CD4-positive, alpha-beta T cell (primary cell): Measurements from ENCODE around the gene RNF157. TPM values are rescaled to one million over a fixed set of nuclear protein-coding genes. Genes with fewer than 3 reads are reported as not detected.
A peak's percentile ranks its signal among the peaks of the same experiment; 100 is the strongest.
"Not testable (repeated sequence)": the region's sequence is repeated elsewhere in the genome, so short reads cannot be mapped to it uniquely, and the experiment has no call there.

Source experiments
- ATAC-seq: fragments of 200-7000 bp; cut with Tn5 transposase; one replicate; pipeline ENCODE4 v1.10.0; 2022; ENCODE audit warnings: mild to moderate bottlenecking; ENCODE audit not compliant: poor library complexity
- CTCF ChIA-PET: fragments of 350-600 bp; sonication (Branson Sonifier 250); formaldehyde crosslinking; loops from one replicate; lab custom pipeline; 2021; ENCODE audit warnings: antibody characterized with exemption, inconsistent platforms; lab: Charles Lee
- POLR2A ChIA-PET: fragments of 350-600 bp; sonication (Branson Sonifier 250); formaldehyde crosslinking; loops from one replicate; lab custom pipeline; 2021; ENCODE audit warnings: antibody characterized with exemption, inconsistent platforms; lab: Charles Lee
- DNase-seq, 14 experiments: peaks; one replicate each; pipeline ENCODE4 v3.0.0-alpha.2; 2013 to 2020; ENCODE audit warnings: mixed read lengths in 2 of 14
- H3K27ac ChIP-seq, 2 donors: one replicate each; pipeline versions ENCODE4 v1.5.1 to v1.7.0; 2013; ENCODE audit warnings: low read length in 2 of 2, low read depth in 1 of 2, mild to moderate bottlenecking in 1 of 2
- H3K27me3 ChIP-seq, 2 experiments: 1 replicate in 1 of 2; 2 replicates in 1 of 2; pipeline versions ENCODE4 v1.6.1 to v1.7.0; 2013; ENCODE audit warnings: low read length in 2 of 2, control low read depth in 1 of 2, mild to moderate bottlenecking in 1 of 2, moderate library complexity in 1 of 2; ENCODE audit not compliant: insufficient read depth in 2 of 2, control insufficient read depth in 1 of 2
- H3K36me3 ChIP-seq: one replicate; pipeline ENCODE4 v1.6.1; 2013; ENCODE audit warnings: low read length, control low read depth; ENCODE audit not compliant: insufficient read depth
- H3K4me1 ChIP-seq: one replicate; pipeline ENCODE4 v1.6.1; 2013; ENCODE audit warnings: low read length, control low read depth; ENCODE audit not compliant: insufficient read depth
- H3K4me3 ChIP-seq: one replicate; pipeline ENCODE4 v1.5.1; 2013; ENCODE audit warnings: mild to moderate bottlenecking, low read length, moderate library complexity
- H3K9me3 ChIP-seq, 2 experiments: 1 replicate in 1 of 2; 2 replicates in 1 of 2; pipeline versions ENCODE4 v1.6.1 to v1.7.0; 2013; ENCODE audit warnings: low read length in 2 of 2, mild to moderate bottlenecking in 2 of 2, control low read depth in 1 of 2, moderate library complexity in 1 of 2; ENCODE audit not compliant: control insufficient read depth in 1 of 2, insufficient read depth in 1 of 2
- H3K27ac Mint-ChIP-seq: one replicate; pipeline ENCODE4 v1.8.0; 2020; ENCODE audit warnings: mixed read lengths
- H3K27me3 Mint-ChIP-seq: one replicate; pipeline ENCODE4 v1.8.0; 2021; ENCODE audit warnings: mixed read lengths
- H3K36me3 Mint-ChIP-seq: one replicate; pipeline ENCODE4 v1.8.0; 2021; ENCODE audit warnings: low read depth, mixed read lengths
- H3K4me1 Mint-ChIP-seq: one replicate; pipeline ENCODE4 v1.8.0; 2021; ENCODE audit warnings: low read depth, mixed read lengths
- H3K4me3 Mint-ChIP-seq: one replicate; pipeline ENCODE4 v1.8.0; 2020; ENCODE audit warnings: mild to moderate bottlenecking, mixed read lengths
- H3K9me3 Mint-ChIP-seq: one replicate; pipeline ENCODE4 v1.8.0; 2020; ENCODE audit warnings: mixed read lengths
- intact Hi-C, 2 experiments: fragments of 100-400 bp; cut with DNase I in 1 of 2; cut with micrococcal nuclease in 1 of 2; formaldehyde crosslinking; loops; one replicate each; pipeline versions ENCODE4 v1.15.1 to v1.9.0; 2023 to 2025; cut with DNase I, micrococcal nuclease
- total RNA-seq, 174 experiments: library from RNA in 2 of 174; stranded (reverse) in 2 of 174; gene quantifications; one replicate each; pipeline ENCODE4 v1.2.3 and lab custom pipeline; 2021 to 2026
- TF ChIP-seq, protein P1 (sequence below): fragments of 200-600 bp; IDR thresholded peaks from one replicate; pipeline ENCODE4 v1.8.0; 2022; ENCODE audit warnings: antibody characterized with exemption, mild to moderate bottlenecking

The RNF157 gene
- total RNA-seq, 2 experiments from 2014 or later: 18.5 to 21.1 TPM

DNA sequence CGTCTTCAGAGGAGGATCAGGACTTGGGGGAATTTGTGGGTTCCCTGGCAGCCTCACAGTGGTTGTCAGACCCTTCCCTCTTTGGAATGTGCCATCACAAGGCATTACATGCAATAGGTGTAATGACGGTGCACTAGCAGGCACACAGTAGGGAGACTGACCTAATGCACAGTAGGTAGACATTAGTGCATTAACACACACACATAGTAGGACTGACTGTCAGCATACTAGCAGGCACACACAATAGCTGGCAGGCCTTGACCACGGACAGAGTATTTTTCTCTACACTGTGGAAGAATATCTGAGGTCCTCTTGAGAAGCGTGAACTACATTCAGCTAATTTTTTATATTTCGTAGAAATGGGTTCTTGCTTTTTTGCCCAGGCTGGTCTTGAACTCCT lies 14.0 kb upstream of the RNF157 start:
- H3K27ac Mint-ChIP-seq: peak overlapping the region; percentile 56
- ChIA-PET POLR2A (interaction anchor here (1.1 to 18.7 kb wide), 2 partner anchors 8 to 14 kb away, joined by 6 to 394 read pairs; partner anchors contain the start of gene UBALD2), CTCF (interaction anchor here (1.0 kb wide), 1 partner anchor 9 kb away, joined by 3 read pairs; no protein-coding TSS in a partner anchor)
- ATAC-seq (no peak), DNase-seq (no peak)
- TF ChIP-seq, protein P1, sequence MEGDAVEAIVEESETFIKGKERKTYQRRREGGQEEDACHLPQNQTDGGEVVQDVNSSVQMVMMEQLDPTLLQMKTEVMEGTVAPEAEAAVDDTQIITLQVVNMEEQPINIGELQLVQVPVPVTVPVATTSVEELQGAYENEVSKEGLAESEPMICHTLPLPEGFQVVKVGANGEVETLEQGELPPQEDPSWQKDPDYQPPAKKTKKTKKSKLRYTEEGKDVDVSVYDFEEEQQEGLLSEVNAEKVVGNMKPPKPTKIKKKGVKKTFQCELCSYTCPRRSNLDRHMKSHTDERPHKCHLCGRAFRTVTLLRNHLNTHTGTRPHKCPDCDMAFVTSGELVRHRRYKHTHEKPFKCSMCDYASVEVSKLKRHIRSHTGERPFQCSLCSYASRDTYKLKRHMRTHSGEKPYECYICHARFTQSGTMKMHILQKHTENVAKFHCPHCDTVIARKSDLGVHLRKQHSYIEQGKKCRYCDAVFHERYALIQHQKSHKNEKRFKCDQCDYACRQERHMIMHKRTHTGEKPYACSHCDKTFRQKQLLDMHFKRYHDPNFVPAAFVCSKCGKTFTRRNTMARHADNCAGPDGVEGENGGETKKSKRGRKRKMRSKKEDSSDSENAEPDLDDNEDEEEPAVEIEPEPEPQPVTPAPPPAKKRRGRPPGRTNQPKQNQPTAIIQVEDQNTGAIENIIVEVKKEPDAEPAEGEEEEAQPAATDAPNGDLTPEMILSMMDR: no peak
- Histone ChIP-seq H3K27me3 (no peaks in the 10 kb centered on the region), H3K4me3 (no peak overlapping the region), H3K27ac (no peak overlapping the region), H3K9me3 (no peaks in the 10 kb centered on the region), H3K36me3 (no peaks in the 10 kb centered on the region), H3K4me1 (peaks cover 62% of the 10 kb centered on the region)
- peaks cover 49% of the 10 kb centered on the region for H3K4me1 Mint-ChIP-seq
- H3K36me3 Mint-ChIP-seq: no peaks in the 10 kb centered on the region
- no peak overlapping the region for H3K4me3 Mint-ChIP-seq
- intact Hi-C loops: no loop called here
- no peaks in the 10 kb centered on the region for H3K27me3 Mint-ChIP-seq
- peaks cover 2% of the 10 kb centered on the region for H3K9me3 Mint-ChIP-seq

DNA sequence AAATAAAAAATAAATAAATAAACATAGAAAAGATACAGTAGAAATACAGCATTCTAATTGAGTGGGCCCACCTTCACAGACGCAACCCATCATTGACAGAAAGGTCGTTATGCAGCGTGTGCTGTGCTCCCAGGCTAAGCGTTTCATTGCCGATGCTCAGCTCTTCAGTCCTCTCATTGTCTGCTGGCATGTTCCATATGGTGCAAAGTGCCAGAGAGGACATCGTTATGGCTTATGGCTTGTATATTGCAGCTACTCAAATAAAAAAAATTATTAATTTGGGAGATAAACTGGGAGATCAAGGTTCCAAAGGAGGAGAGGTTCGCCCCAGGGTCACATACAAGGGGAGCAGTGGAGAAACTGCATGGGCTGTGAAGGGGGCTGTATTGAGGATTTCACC lies 13.5 kb upstream of the RNF157 start:
- intact Hi-C loops: no loop called here
- Histone ChIP-seq H3K27ac (no peak overlapping the region), H3K9me3 (no peaks in the 10 kb centered on the region), H3K27me3 (no peaks in the 10 kb centered on the region), H3K4me1 (peaks cover 62% of the 10 kb centered on the region), H3K36me3 (no peaks in the 10 kb centered on the region), H3K4me3 (no peak overlapping the region)
- TF ChIP-seq, protein P1: no peak
- ChIA-PET CTCF (interaction anchor here (1.0 kb wide), 1 partner anchor 10 kb away, joined by 3 read pairs; no protein-coding TSS in a partner anchor), POLR2A (interaction anchor here (1.1 to 18.7 kb wide), 2 partner anchors 8 to 14 kb away, joined by 6 to 394 read pairs; partner anchors contain the start of gene UBALD2)
- Mint-ChIP-seq H3K27me3 (no peaks in the 10 kb centered on the region), H3K36me3 (no peaks in the 10 kb centered on the region), H3K27ac (peak overlapping the region; percentile 56), H3K4me3 (no peak overlapping the region), H3K9me3 (peaks cover 2% of the 10 kb centered on the region), H3K4me1 (peaks cover 49% of the 10 kb centered on the region)
- ATAC-seq (no peak), DNase-seq (no peak)

DNA sequence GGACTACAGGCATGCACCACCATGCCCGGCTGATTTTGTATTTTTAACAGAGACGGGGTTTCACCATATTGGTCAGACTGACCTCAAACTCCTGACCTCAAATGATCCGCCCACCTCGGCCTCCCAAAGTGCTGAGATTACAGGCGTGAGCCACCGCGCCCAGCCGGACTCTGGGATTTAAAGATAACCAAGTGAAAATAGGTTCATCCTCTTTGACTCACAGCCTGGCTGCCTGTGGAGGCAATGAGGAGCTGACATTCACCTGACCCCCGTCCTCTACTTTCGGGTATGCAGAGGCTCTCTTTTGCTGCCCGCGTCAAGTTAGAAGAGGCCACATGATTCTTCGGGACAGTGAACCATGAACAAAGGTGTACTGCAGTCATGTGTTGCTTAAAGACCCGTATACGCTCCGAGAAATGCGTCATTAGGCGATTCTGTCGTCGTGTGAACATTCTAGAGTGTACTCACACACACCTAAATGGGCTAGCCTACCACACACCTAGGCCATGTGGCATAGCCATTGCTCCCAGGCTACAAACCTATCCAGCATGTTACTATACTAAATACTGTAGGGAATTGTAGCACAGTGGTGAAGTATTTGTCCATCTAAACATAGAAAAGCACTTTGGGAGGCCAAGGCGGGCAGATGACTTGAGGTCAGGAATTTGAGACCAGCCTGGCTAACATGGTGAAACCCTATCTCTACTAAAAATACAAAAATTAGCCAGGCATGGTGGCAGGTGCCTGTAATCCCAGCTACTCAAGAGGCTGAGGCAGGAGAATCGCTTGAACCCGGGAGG lies 12.9 kb upstream of the RNF157 start:
- CTCF ChIA-PET, intact Hi-C loops, H3K27me3 ChIP-seq, H3K27me3 Mint-ChIP-seq, DNase-seq, ATAC-seq, H3K9me3 ChIP-seq, H3K36me3 Mint-ChIP-seq, H3K9me3 Mint-ChIP-seq, H3K36me3 ChIP-seq: not testable (repeated sequence)
- H3K4me1 Mint-ChIP-seq: peaks cover 54% of the 10 kb centered on the region
- H3K27ac Mint-ChIP-seq: peak overlapping the region; percentile 87
- POLR2A ChIA-PET: interaction anchor here (1.3 to 18.7 kb wide), 4 partner anchors 12 to 73 kb away, joined by 4 to 394 read pairs (median 10); partner anchors contain the start of genes RNF157 and UBALD2
- peak overlapping the region; percentile 79 for H3K4me3 Mint-ChIP-seq
- H3K27ac ChIP-seq: peak overlapping the region; percentile 47 to 82
- H3K4me3 ChIP-seq: peak overlapping the region; percentile 6
- H3K4me1 ChIP-seq: peaks cover 64% of the 10 kb centered on the region
